Vagina (tissue), 2 donors: ENCODE results near the gene XPA.

ENCODE experiments used
- CTCF ChIP-seq, 3 experiments: fragments of 450-650 bp in 2 of 3; fragments of 200-600 bp in 1 of 3; sonication (generic) in 1 of 3; IDR thresholded peaks; one replicate each; pipeline ENCODE4 v1.5.1; 2017 to 2019; ENCODE audit warnings: antibody characterized with exemption in 3 of 3, mild to moderate bottlenecking in 2 of 3, moderate library complexity in 2 of 3
- POLR2AphosphoS5 ChIP-seq, 2 donors: sonication (generic); formaldehyde crosslinking; IDR thresholded peaks; one replicate each; pipeline ENCODE4 v1.9.0; 2017; ENCODE audit warnings: antibody characterized with exemption in 2 of 2, mild to moderate bottlenecking in 2 of 2, low read depth in 1 of 2; ENCODE audit not compliant: insufficient read depth in 1 of 2

GRCh38 chr9:97647996-97648395 is 49.1 kb downstream of the XPA start:
- TF ChIP-seq CTCF (IDR thresholded peaks at IDR 0.05) (no peak), POLR2AphosphoS5 (IDR thresholded peaks at IDR 0.05; ENCODE audit: insufficient read depth in 1 of 2, low read depth in 1 of 2) (no peak)
